ENCODE results near the gene PIK3CB.

- TF ChIP-seq CHD1 (IDR thresholded peaks at IDR 0.05; ENCODE audit: low read depth, low read length) (no peak), SUZ12 (IDR thresholded peaks at IDR 0.05; ENCODE audit: unreplicated experiment) (no peak), NRF1 (conservative IDR thresholded peaks at IDR 0.05; ENCODE audit: low read depth, low read length) (no peak), RAD51 (IDR thresholded peaks at IDR 0.05) (no peak), TBL1XR1 (IDR thresholded peaks at IDR 0.05; ENCODE audit: low read depth, low read length) (no peak), SREBF2 (IDR thresholded peaks at IDR 0.05; ENCODE audit: low read length) (no peak), HDAC2 (IDR thresholded peaks at IDR 0.05) (no peak), TCF12 (IDR thresholded peaks at IDR 0.05; ENCODE audit: low read depth, low read length) (no peak), MAX (IDR thresholded peaks at IDR 0.05; ENCODE audit: low read depth, low read length) (no peak), EZH2 (IDR thresholded peaks at IDR 0.05; ENCODE audit: borderline replicate concordance, control insufficient read depth, low read depth, low read length) (no peak)
- TF ChIP-seq, protein P1, sequence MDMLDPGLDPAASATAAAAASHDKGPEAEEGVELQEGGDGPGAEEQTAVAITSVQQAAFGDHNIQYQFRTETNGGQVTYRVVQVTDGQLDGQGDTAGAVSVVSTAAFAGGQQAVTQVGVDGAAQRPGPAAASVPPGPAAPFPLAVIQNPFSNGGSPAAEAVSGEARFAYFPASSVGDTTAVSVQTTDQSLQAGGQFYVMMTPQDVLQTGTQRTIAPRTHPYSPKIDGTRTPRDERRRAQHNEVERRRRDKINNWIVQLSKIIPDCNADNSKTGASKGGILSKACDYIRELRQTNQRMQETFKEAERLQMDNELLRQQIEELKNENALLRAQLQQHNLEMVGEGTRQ (IDR thresholded peaks at IDR 0.05; ENCODE audit: borderline replicate concordance, low read depth, low read length), result no peak
- TF ChIP-seq, protein P2, sequence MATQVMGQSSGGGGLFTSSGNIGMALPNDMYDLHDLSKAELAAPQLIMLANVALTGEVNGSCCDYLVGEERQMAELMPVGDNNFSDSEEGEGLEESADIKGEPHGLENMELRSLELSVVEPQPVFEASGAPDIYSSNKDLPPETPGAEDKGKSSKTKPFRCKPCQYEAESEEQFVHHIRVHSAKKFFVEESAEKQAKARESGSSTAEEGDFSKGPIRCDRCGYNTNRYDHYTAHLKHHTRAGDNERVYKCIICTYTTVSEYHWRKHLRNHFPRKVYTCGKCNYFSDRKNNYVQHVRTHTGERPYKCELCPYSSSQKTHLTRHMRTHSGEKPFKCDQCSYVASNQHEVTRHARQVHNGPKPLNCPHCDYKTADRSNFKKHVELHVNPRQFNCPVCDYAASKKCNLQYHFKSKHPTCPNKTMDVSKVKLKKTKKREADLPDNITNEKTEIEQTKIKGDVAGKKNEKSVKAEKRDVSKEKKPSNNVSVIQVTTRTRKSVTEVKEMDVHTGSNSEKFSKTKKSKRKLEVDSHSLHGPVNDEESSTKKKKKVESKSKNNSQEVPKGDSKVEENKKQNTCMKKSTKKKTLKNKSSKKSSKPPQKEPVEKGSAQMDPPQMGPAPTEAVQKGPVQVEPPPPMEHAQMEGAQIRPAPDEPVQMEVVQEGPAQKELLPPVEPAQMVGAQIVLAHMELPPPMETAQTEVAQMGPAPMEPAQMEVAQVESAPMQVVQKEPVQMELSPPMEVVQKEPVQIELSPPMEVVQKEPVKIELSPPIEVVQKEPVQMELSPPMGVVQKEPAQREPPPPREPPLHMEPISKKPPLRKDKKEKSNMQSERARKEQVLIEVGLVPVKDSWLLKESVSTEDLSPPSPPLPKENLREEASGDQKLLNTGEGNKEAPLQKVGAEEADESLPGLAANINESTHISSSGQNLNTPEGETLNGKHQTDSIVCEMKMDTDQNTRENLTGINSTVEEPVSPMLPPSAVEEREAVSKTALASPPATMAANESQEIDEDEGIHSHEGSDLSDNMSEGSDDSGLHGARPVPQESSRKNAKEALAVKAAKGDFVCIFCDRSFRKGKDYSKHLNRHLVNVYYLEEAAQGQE (IDR thresholded peaks at IDR 0.05; ENCODE audit: low read depth, low read length), result no peak
- TF ChIP-seq, protein P3, sequence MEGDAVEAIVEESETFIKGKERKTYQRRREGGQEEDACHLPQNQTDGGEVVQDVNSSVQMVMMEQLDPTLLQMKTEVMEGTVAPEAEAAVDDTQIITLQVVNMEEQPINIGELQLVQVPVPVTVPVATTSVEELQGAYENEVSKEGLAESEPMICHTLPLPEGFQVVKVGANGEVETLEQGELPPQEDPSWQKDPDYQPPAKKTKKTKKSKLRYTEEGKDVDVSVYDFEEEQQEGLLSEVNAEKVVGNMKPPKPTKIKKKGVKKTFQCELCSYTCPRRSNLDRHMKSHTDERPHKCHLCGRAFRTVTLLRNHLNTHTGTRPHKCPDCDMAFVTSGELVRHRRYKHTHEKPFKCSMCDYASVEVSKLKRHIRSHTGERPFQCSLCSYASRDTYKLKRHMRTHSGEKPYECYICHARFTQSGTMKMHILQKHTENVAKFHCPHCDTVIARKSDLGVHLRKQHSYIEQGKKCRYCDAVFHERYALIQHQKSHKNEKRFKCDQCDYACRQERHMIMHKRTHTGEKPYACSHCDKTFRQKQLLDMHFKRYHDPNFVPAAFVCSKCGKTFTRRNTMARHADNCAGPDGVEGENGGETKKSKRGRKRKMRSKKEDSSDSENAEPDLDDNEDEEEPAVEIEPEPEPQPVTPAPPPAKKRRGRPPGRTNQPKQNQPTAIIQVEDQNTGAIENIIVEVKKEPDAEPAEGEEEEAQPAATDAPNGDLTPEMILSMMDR (IDR thresholded peaks at IDR 0.05 in 2 of 3, conservative IDR thresholded peaks at IDR 0.05 in 1 of 3; ENCODE audit: control insufficient read depth in 2 of 3, extremely low read depth in 1 of 3, insufficient read depth in 1 of 3, low read depth in 3 of 3, low read length in 3 of 3), result no peak
Measured at GRCh38 chr3:138682648-138683047, 152.1 kb downstream of the PIK3CB start.
